ENCODE data around the gene RUSC1.

RUSC1 gene

GRCh38 chr1:155304558-155305063 is 16.1 kb upstream of the RUSC1 start:
- Histone ChIP-seq H3K36me3 (no peaks in the 10 kb centered on the region), H3K9ac (no peak overlapping the region), H3K27ac (no peak overlapping the region), H3K4me1 (peaks cover 11 to 29% (median 22%) of the 10 kb centered on the region in 10 experiments), H3K4me3 (no peak overlapping the region), H3K4me2 (no peak overlapping the region), H4K20me1 (no peaks in the 10 kb centered on the region), H3K9me3 (replicated peaks in 1 of 11) (no peaks in the 10 kb centered on the region), H3K27me3 (no peaks in the 10 kb centered on the region)
- TF ChIP-seq Cebpa-rat (IDR thresholded peaks at IDR 0.05), result no peak

GRCh38 chr1:155305881-155306391 is 14.8 kb upstream of the RUSC1 start:
- Histone ChIP-seq H3K9me3 (replicated peaks in 1 of 11) (no peaks in the 10 kb centered on the region), H3K27me3 (no peaks in the 10 kb centered on the region), H4K20me1 (peaks cover 0 to under 1% (median 0%) of the 10 kb centered on the region in 11 experiments; a peak in 1 of 22 replicates), H3K4me1 (peaks cover 24 to 43% (median 34%) of the 10 kb centered on the region in 10 experiments), H3K4me2 (no peak overlapping the region), H3K9ac (0 out of 22 replicates have a peak overlapping the region, but pooled peaks of 1 of the 11 experiments have one; percentile 25), H3K27ac (no peak overlapping the region), H3K4me3 (no peak overlapping the region), H3K36me3 (peaks cover 1 to 11% (median 9%) of the 10 kb centered on the region in 11 experiments; a peak in 17 of 22 replicates)
- TF ChIP-seq Cebpa-rat (IDR thresholded peaks at IDR 0.05), result no peak

- Histone ChIP-seq H3K4me1 (peaks cover 25 to 39% (median 31%) of the 10 kb centered on the region in 10 experiments), H3K9ac (peak overlapping the region in 9 of 11 experiments; percentile 88 to 97 (median 93); a peak in 13 of 22 replicates), H3K4me3 (no peak overlapping the region), H3K27me3 (no peaks in the 10 kb centered on the region), H3K9me3 (replicated peaks in 1 of 11) (no peaks in the 10 kb centered on the region), H3K27ac (peak overlapping the region in 10 of 11 experiments; percentile 85 to 92 (median 89); a peak in 19 of 22 replicates), H3K36me3 (peaks cover 11 to 25% (median 22%) of the 10 kb centered on the region in 11 experiments), H4K20me1 (peaks cover 0 to 14% (median 0%) of the 10 kb centered on the region in 11 experiments; a peak in 3 of 22 replicates), H3K4me2 (peak overlapping the region; percentile 59 to 88 (median 78); a peak in 21 of 22 replicates)
- TF ChIP-seq Cebpa-rat (IDR thresholded peaks at IDR 0.05), result no peak
These were observed 13.4 kb upstream of the RUSC1 start for GRCh38 chr1:155307247-155307740.

GRCh38 chr1:155308493-155309422 is 11.9 kb upstream of the RUSC1 start, which contains the start of gene FDPS:
Gene FDPS, plus strand, starts transcription at chr1:155308866. Its CDS starts 924 bp downstream, at chr1:155309790.
- Histone ChIP-seq H3K4me3 (peak within 1 kb of the TSS; percentile 81 to 100 (median 94)), H3K9me3 (replicated peaks in 1 of 11) (no peaks in the 10 kb centered on the region), H3K27ac (peak within 1 kb of the TSS; percentile 77 to 92 (median 89)), H3K36me3 (peaks cover 23 to 40% (median 37%) of the 10 kb centered on the region in 11 experiments), H3K4me2 (peak within 1 kb of the TSS; percentile 91 to 99 (median 98)), H4K20me1 (peaks cover 0 to 23% (median 0%) of the 10 kb centered on the region in 11 experiments; a peak in 4 of 22 replicates), H3K9ac (peak within 1 kb of the TSS; percentile 88 to 97 (median 92)), H3K27me3 (no peaks in the 10 kb centered on the region), H3K4me1 (peaks cover 23 to 36% (median 31%) of the 10 kb centered on the region in 10 experiments)
- no peak for TF ChIP-seq Cebpa-rat (IDR thresholded peaks at IDR 0.05)

GRCh38 chr1:155309423-155310021 is 11.2 kb upstream of the RUSC1 start:
- Histone ChIP-seq H4K20me1 (peaks cover 0 to 30% (median 0%) of the 10 kb centered on the region in 11 experiments; a peak in 4 of 22 replicates), H3K4me2 (peak overlapping the region; percentile 91 to 99 (median 98)), H3K4me3 (peak overlapping the region; percentile 81 to 100 (median 94)), H3K9ac (peak overlapping the region; percentile 88 to 97 (median 92)), H3K4me1 (peaks cover 23 to 36% (median 31%) of the 10 kb centered on the region in 10 experiments), H3K9me3 (replicated peaks in 1 of 11) (no peaks in the 10 kb centered on the region), H3K36me3 (peaks cover 26 to 47% (median 44%) of the 10 kb centered on the region in 11 experiments), H3K27me3 (no peaks in the 10 kb centered on the region), H3K27ac (peak overlapping the region; percentile 77 to 92 (median 89))
- no peak for TF ChIP-seq Cebpa-rat (IDR thresholded peaks at IDR 0.05)

- Histone ChIP-seq H3K27me3 (no peaks in the 10 kb centered on the region), H3K4me1 (peaks cover 14 to 28% (median 22%) of the 10 kb centered on the region in 10 experiments), H3K36me3 (peaks cover 35 to 84% (median 75%) of the 10 kb centered on the region in 11 experiments), H3K4me2 (no peak overlapping the region), H3K4me3 (no peak overlapping the region), H3K9me3 (replicated peaks in 1 of 11) (no peaks in the 10 kb centered on the region), H4K20me1 (peaks cover 0 to 53% (median 8%) of the 10 kb centered on the region in 11 experiments; a peak in 8 of 22 replicates), H3K9ac (no peak overlapping the region), H3K27ac (no peak overlapping the region)
- no peak for TF ChIP-seq Cebpa-rat (IDR thresholded peaks at IDR 0.05)
These were observed 7.4 kb upstream of the RUSC1 start for GRCh38 chr1:155313261-155313660.

GRCh38 chr1:155316922-155317321 is 3.8 kb upstream of the RUSC1 start:
- Histone ChIP-seq H3K27me3 (no peaks in the 10 kb centered on the region), H3K27ac (no peak overlapping the region), H3K4me1 (peaks cover 26 to 41% (median 34%) of the 10 kb centered on the region in 10 experiments), H4K20me1 (peaks cover 0 to 79% (median 42%) of the 10 kb centered on the region in 11 experiments; a peak in 20 of 22 replicates), H3K4me2 (no peak overlapping the region), H3K36me3 (peaks cover 28 to 88% (median 79%) of the 10 kb centered on the region in 11 experiments), H3K9ac (peak overlapping the region in 1 of 11 experiments; percentile 34; a peak in 1 of 22 replicates), H3K9me3 (replicated peaks in 1 of 11) (no peaks in the 10 kb centered on the region), H3K4me3 (no peak overlapping the region)
- TF ChIP-seq Cebpa-rat (IDR thresholded peaks at IDR 0.05), result no peak

GRCh38 chr1:155318082-155318481 is 2.6 kb upstream of the RUSC1 start:
- H4K20me1 ChIP-seq, result peaks cover 0 to 79% (median 41%) of the 10 kb centered on the region in 11 experiments; a peak in 20 of 22 replicates
- no peak overlapping the region for H3K4me3 ChIP-seq
- no peaks in the 10 kb centered on the region for H3K27me3 ChIP-seq
- H3K27ac ChIP-seq, result no peak overlapping the region
- H3K36me3 ChIP-seq, result peaks cover 18 to 77% (median 68%) of the 10 kb centered on the region in 11 experiments
- TF ChIP-seq Cebpa-rat (IDR thresholded peaks at IDR 0.05), result no peak
- H3K4me1 ChIP-seq, result peaks cover 33 to 49% (median 42%) of the 10 kb centered on the region in 10 experiments
- H3K9ac ChIP-seq, result peak overlapping the region in 1 of 11 experiments; percentile 6; a peak in 1 of 22 replicates
- no peak overlapping the region for H3K4me2 ChIP-seq
- H3K9me3 ChIP-seq (replicated peaks in 1 of 11), result no peaks in the 10 kb centered on the region
